ENCODE data around the gene TMEM231.

TMEM231 gene

DNA sequence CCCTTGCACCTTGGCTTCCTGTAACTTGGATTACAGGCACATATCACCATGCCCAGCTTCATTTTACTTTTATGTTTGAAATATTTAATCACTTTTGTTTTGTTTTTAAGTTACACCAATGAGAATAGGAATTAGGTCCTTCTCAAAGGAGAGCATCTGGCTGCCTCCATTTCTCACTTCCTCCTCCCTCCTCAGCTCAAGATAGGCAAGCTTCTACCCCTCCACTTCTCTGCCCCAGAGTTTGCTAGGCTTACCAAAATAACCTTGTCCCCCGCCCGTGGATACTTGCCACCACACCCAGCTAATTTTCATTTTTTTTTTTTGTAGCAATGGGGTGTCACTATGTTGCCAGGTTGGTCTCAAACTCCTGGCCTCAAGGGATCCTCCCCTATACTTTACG lies 28.1 kb upstream of the TMEM231 start:
- H3K4me1 ChIP-seq (ENCODE audit: control insufficient read depth, insufficient read depth, low read length) = no peaks in the 10 kb centered on the region
- H3K27ac ChIP-seq (ENCODE audit: low read length) = no peak overlapping the region
- H3K9me3 ChIP-seq (ENCODE audit: control insufficient read depth, insufficient read depth, low read length) = no peaks in the 10 kb centered on the region
- H3K4me3 ChIP-seq (ENCODE audit: low read length) = no peak overlapping the region
- no peaks in the 10 kb centered on the region for H3K27me3 ChIP-seq (ENCODE audit: control insufficient read depth, insufficient read depth, low read length)
- no CpG with 5 or more reads among the region's 3 CpGs for whole genome bisulfite sequencing (ENCODE audit: insufficient coverage, insufficient read length)
- no peaks in the 10 kb centered on the region for H3K36me3 ChIP-seq (ENCODE audit: control insufficient read depth, insufficient read depth, low read length)
- no peak for DNase-seq (ENCODE audit: low read depth, low spot score)

DNA sequence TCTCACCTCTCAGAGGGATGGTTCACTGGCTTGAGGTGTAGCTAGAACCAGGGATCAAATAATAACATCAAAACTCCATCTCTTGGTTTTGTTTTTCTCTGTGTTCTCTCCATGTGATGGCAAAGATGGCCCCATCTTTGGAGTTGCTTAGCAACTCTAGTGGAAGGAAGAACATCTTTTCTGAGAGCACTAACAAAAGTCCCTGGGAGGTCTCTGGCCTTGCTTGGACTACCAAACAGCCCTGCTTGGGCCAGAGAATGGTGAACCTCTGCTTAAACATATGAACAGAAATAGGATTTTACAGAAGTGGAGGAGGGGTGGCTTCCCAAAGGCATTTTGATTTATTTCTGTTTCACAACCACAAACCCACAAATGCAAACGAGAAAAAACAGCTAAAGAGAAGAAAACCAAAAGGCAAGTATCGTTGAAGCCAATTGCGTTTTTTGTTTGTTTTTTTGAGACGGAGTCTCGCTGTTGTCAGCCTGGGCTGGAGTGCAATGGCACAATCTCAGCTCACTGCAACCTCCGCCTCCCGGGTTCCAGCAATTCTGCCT lies 23.3 kb upstream of the TMEM231 start:
- Histone ChIP-seq H3K9me3 (ENCODE audit: control insufficient read depth, insufficient read depth, low read length) (no peaks in the 10 kb centered on the region), H3K4me1 (ENCODE audit: control insufficient read depth, insufficient read depth, low read length) (no peaks in the 10 kb centered on the region), H3K27ac (ENCODE audit: low read length) (no peak overlapping the region), H3K4me3 (ENCODE audit: low read length) (no peak overlapping the region), H3K36me3 (ENCODE audit: control insufficient read depth, insufficient read depth, low read length) (0 out of 2 replicates have a peak, but pooled peaks cover 2% of the 10 kb centered on the region), H3K27me3 (ENCODE audit: control insufficient read depth, insufficient read depth, low read length) (no peaks in the 10 kb centered on the region)
- DNase-seq (ENCODE audit: low read depth, low spot score) = no peak
- no CpG with 5 or more reads among the region's 7 CpGs for WGBS (ENCODE audit: insufficient coverage, insufficient read length)

DNA sequence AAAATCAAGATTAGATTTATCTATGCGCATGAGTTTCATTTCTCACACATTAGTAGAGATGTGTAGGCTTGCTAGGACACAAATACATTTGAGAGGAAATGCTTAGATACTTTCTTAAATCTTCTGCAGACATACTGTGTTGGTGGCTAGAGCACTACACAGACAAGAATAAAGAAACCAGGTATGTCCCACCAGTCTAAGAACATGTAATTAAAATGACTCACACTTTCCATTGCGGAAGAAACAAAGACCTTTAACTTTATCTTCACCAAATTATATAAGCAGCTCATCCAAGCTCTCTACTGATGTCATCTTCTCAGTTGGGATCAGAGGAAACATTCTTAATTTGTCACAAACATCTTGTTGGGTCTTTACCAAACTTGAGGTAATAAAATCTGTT lies 22.7 kb upstream of the TMEM231 start:
- no peaks in the 10 kb centered on the region for H3K4me1 ChIP-seq (ENCODE audit: control insufficient read depth, insufficient read depth, low read length)
- no peak overlapping the region for H3K4me3 ChIP-seq (ENCODE audit: low read length)
- H3K27ac ChIP-seq (ENCODE audit: low read length) = no peak overlapping the region
- H3K36me3 ChIP-seq (ENCODE audit: control insufficient read depth, insufficient read depth, low read length) = peaks cover 2% of the 10 kb centered on the region; the same call in 1 of the 2 replicates
- no peak for DNase-seq (ENCODE audit: low read depth, low spot score)
- WGBS (ENCODE audit: insufficient coverage, insufficient read length) = no CpG with 5 or more reads among the region's 2 CpGs
- H3K27me3 ChIP-seq (ENCODE audit: control insufficient read depth, insufficient read depth, low read length) = no peaks in the 10 kb centered on the region
- H3K9me3 ChIP-seq (ENCODE audit: control insufficient read depth, insufficient read depth, low read length) = no peaks in the 10 kb centered on the region

- no peak overlapping the region for H3K27ac ChIP-seq (ENCODE audit: low read length)
- WGBS (ENCODE audit: insufficient coverage, insufficient read length) = no CpG with 5 or more reads among the region's 7 CpGs
- H3K4me1 ChIP-seq (ENCODE audit: control insufficient read depth, insufficient read depth, low read length) = no peaks in the 10 kb centered on the region
- no peak for DNase-seq (ENCODE audit: low read depth, low spot score)
- no peaks in the 10 kb centered on the region for H3K27me3 ChIP-seq (ENCODE audit: control insufficient read depth, insufficient read depth, low read length)
- H3K36me3 ChIP-seq (ENCODE audit: control insufficient read depth, insufficient read depth, low read length) = peaks cover 2% of the 10 kb centered on the region; the same call in 1 of the 2 replicates
- no peak overlapping the region for H3K4me3 ChIP-seq (ENCODE audit: low read length)
- no peaks in the 10 kb centered on the region for H3K9me3 ChIP-seq (ENCODE audit: control insufficient read depth, insufficient read depth, low read length)
Observed at GRCh38 chr16:75578212-75578611, 22.2 kb upstream of the TMEM231 start.

- H3K27ac ChIP-seq (ENCODE audit: low read length) = no peak overlapping the region
- peaks cover 10% of the 10 kb centered on the region for H3K36me3 ChIP-seq (ENCODE audit: control insufficient read depth, insufficient read depth, low read length)
- no peaks in the 10 kb centered on the region for H3K27me3 ChIP-seq (ENCODE audit: control insufficient read depth, insufficient read depth, low read length)
- H3K4me3 ChIP-seq (ENCODE audit: low read length) = no peak overlapping the region
- H3K9me3 ChIP-seq (ENCODE audit: control insufficient read depth, insufficient read depth, low read length) = no peaks in the 10 kb centered on the region
- no peaks in the 10 kb centered on the region for H3K4me1 ChIP-seq (ENCODE audit: control insufficient read depth, insufficient read depth, low read length)
- DNase-seq (ENCODE audit: low read depth, low spot score) = no peak
- no CpG with 5 or more reads among the region's 3 CpGs for WGBS (ENCODE audit: insufficient coverage, insufficient read length)
Observed at GRCh38 chr16:75576384-75576811, 20.3 kb upstream of the TMEM231 start.

GRCh38 chr16:75575958-75576357 lies 19.9 kb upstream of the TMEM231 start:
- no peak overlapping the region for H3K4me3 ChIP-seq (ENCODE audit: low read length)
- no peak for DNase-seq (ENCODE audit: low read depth, low spot score)
- no peaks in the 10 kb centered on the region for H3K9me3 ChIP-seq (ENCODE audit: control insufficient read depth, insufficient read depth, low read length)
- no peaks in the 10 kb centered on the region for H3K27me3 ChIP-seq (ENCODE audit: control insufficient read depth, insufficient read depth, low read length)
- peaks cover 10% of the 10 kb centered on the region for H3K36me3 ChIP-seq (ENCODE audit: control insufficient read depth, insufficient read depth, low read length)
- no CpG with 5 or more reads among the region's 3 CpGs for WGBS (ENCODE audit: insufficient coverage, insufficient read length)
- no peaks in the 10 kb centered on the region for H3K4me1 ChIP-seq (ENCODE audit: control insufficient read depth, insufficient read depth, low read length)
- no peak overlapping the region for H3K27ac ChIP-seq (ENCODE audit: low read length)

GRCh38 chr16:75573955-75574354 lies 17.9 kb upstream of the TMEM231 start:
- no CpG with 5 or more reads among the region's 5 CpGs for WGBS (ENCODE audit: insufficient coverage, insufficient read length)
- no peak for DNase-seq (ENCODE audit: low read depth, low spot score)
- H3K4me3 ChIP-seq (ENCODE audit: low read length) = no peak overlapping the region
- no peaks in the 10 kb centered on the region for H3K27me3 ChIP-seq (ENCODE audit: control insufficient read depth, insufficient read depth, low read length)
- H3K36me3 ChIP-seq (ENCODE audit: control insufficient read depth, insufficient read depth, low read length) = peaks cover 10% of the 10 kb centered on the region
- no peak overlapping the region for H3K27ac ChIP-seq (ENCODE audit: low read length)
- no peaks in the 10 kb centered on the region for H3K4me1 ChIP-seq (ENCODE audit: control insufficient read depth, insufficient read depth, low read length)
- H3K9me3 ChIP-seq (ENCODE audit: control insufficient read depth, insufficient read depth, low read length) = no peaks in the 10 kb centered on the region

DNA sequence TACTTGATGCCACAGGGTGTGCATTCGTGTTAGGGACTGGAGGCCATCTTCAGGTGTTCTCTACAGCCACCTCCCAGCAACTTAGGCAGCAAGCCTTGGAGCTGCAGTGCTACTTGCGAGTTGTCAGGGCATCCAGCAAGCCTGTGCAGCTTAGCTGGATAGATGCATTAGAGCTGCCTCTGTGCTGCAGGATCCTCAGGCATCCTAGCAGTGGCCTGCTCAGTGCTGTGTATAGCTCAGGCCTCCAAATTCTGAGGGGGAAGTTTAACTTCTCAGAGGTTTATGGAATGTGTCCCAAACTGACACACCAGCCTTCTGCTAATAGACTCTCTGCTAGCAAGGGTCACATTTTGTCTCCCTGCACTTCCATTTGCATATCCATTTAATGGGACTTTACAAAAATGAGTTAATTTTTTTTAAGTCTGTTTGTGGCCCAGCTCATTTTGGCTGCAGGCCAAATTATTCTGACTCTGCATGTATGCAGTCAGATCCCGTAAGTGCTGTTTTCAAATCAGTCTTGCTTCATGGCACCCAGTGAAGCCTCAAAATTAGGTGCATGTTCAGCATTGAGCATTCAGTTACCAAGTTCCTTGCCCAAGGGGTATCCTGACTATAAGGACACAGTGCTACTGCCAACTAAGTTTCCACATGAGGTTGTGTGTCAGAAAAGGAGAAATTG lies 17.0 kb upstream of the TMEM231 start:
- WGBS (ENCODE audit: insufficient coverage, insufficient read length) = no CpG with 5 or more reads among the region's 3 CpGs
- H3K4me3 ChIP-seq (ENCODE audit: low read length) = no peak overlapping the region
- no peaks in the 10 kb centered on the region for H3K27me3 ChIP-seq (ENCODE audit: control insufficient read depth, insufficient read depth, low read length)
- DNase-seq (ENCODE audit: low read depth, low spot score) = no peak
- H3K4me1 ChIP-seq (ENCODE audit: control insufficient read depth, insufficient read depth, low read length) = no peaks in the 10 kb centered on the region
- no peaks in the 10 kb centered on the region for H3K9me3 ChIP-seq (ENCODE audit: control insufficient read depth, insufficient read depth, low read length)
- no peak overlapping the region for H3K27ac ChIP-seq (ENCODE audit: low read length)
- peaks cover 10% of the 10 kb centered on the region for H3K36me3 ChIP-seq (ENCODE audit: control insufficient read depth, insufficient read depth, low read length)

DNA sequence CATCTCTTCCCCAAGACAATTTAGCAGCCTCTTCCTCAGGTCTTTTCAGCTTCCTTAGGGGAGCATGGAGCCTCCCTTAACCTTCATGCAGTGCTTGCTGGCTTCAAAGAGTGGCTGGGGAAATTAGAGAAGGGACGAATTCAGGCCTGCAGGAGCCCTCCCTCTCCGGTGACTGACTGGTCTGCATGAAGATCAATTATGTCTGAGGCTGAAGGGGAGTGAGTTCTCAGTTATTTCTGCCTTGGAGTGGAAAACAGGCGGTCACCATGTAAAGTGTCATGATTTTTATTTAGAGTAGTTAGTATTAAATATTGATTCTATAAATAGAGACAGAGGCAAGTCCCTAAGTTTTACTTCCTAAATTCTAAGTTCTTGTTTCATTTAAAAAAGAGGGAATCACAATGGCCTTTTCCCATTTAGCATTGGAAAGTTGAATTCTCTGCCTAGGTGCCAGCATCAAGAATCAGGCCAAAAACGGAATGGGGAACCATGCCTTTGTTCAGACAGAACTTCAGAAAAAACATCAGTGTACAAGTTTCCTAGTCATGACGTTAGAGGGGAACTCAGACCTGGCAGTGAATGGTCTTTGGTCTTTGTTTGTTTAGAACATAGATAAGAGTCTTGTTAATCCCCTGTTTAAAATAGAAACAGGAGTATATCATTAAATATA lies 14.5 kb upstream of the TMEM231 start:
- no peaks in the 10 kb centered on the region for H3K27me3 ChIP-seq (ENCODE audit: control insufficient read depth, insufficient read depth, low read length)
- no peaks in the 10 kb centered on the region for H3K9me3 ChIP-seq (ENCODE audit: control insufficient read depth, insufficient read depth, low read length)
- WGBS (ENCODE audit: insufficient coverage, insufficient read length) = no CpG with 5 or more reads among the region's 5 CpGs
- H3K27ac ChIP-seq (ENCODE audit: low read length) = no peak overlapping the region
- no peaks in the 10 kb centered on the region for H3K4me1 ChIP-seq (ENCODE audit: control insufficient read depth, insufficient read depth, low read length)
- H3K4me3 ChIP-seq (ENCODE audit: low read length) = no peak overlapping the region
- H3K36me3 ChIP-seq (ENCODE audit: control insufficient read depth, insufficient read depth, low read length) = peaks cover 8% of the 10 kb centered on the region
- no peak for DNase-seq (ENCODE audit: low read depth, low spot score)

- Histone ChIP-seq H3K27ac (ENCODE audit: low read length) (no peak overlapping the region), H3K27me3 (ENCODE audit: control insufficient read depth, insufficient read depth, low read length) (no peaks in the 10 kb centered on the region), H3K4me3 (ENCODE audit: low read length) (no peak overlapping the region), H3K9me3 (ENCODE audit: control insufficient read depth, insufficient read depth, low read length) (no peaks in the 10 kb centered on the region), H3K4me1 (ENCODE audit: control insufficient read depth, insufficient read depth, low read length) (no peaks in the 10 kb centered on the region), H3K36me3 (ENCODE audit: control insufficient read depth, insufficient read depth, low read length) (peaks cover 8% of the 10 kb centered on the region)
- DNase-seq (ENCODE audit: low read depth, low spot score) = no peak
- no CpG with 5 or more reads among the region's 4 CpGs for WGBS (ENCODE audit: insufficient coverage, insufficient read length)
Observed at GRCh38 chr16:75567911-75568310, 11.9 kb upstream of the TMEM231 start.
